Natural killer cell (primary cell): Measurements from ENCODE around the gene SORL1. TPM values are rescaled to one million over a fixed set of nuclear protein-coding genes. Genes with fewer than 3 reads are reported as not detected.

Experiments used
- ATAC-seq, 3 donors: fragments of 150-1000 bp in 2 of 3; fragments of 200-7000 bp in 1 of 3; cut with Tn5 transposase; 1 replicate in 1 of 3; 2 replicates in 2 of 3; pipeline ENCODE4 v1.10.0; 2021; ENCODE audit warnings: mild to moderate bottlenecking in 2 of 3, moderate library complexity in 2 of 3
- DNase-seq, 2 donors: peaks; one replicate each; pipeline versions ENCODE4 v3.0.0 to v3.0.0-alpha.2; 2013 to 2021; ENCODE audit warnings: mixed read lengths in 1 of 2
- H3K27ac ChIP-seq: one replicate; pipeline ENCODE4 v1.5.1; 2013; ENCODE audit warnings: mild to moderate bottlenecking, low read length
- H3K27me3 ChIP-seq: one replicate; pipeline ENCODE4 v1.6.1; 2013; ENCODE audit warnings: low read length; ENCODE audit not compliant: control insufficient read depth, insufficient read depth
- H3K36me3 ChIP-seq: one replicate; pipeline ENCODE4 v1.6.1; 2013; ENCODE audit warnings: low read length; ENCODE audit not compliant: control insufficient read depth, insufficient read depth
- H3K4me1 ChIP-seq: one replicate; pipeline ENCODE4 v1.6.1; 2013; ENCODE audit warnings: low read length; ENCODE audit not compliant: control insufficient read depth, insufficient read depth
- H3K4me3 ChIP-seq: one replicate; pipeline ENCODE4 v1.5.1; 2013; ENCODE audit warnings: low read length
- H3K9me3 ChIP-seq: one replicate; pipeline ENCODE4 v1.6.1; 2013; ENCODE audit warnings: low read length; ENCODE audit not compliant: control insufficient read depth, insufficient read depth
- H3K27ac Mint-ChIP-seq, 2 donors: one replicate each; pipeline ENCODE4 v1.8.0; 2022; ENCODE audit warnings: mild to moderate bottlenecking in 2 of 2, mixed read lengths in 2 of 2, moderate library complexity in 1 of 2
- H3K27me3 Mint-ChIP-seq, 2 donors: one replicate each; pipeline ENCODE4 v1.8.0; 2022; ENCODE audit warnings: low read depth in 2 of 2, mixed read lengths in 2 of 2
- H3K36me3 Mint-ChIP-seq: one replicate; pipeline ENCODE4 v1.8.0; 2022; ENCODE audit warnings: mixed read lengths
- H3K4me1 Mint-ChIP-seq, 2 donors: one replicate each; pipeline ENCODE4 v1.8.0; 2022; ENCODE audit warnings: mixed read lengths in 2 of 2
- H3K4me3 Mint-ChIP-seq: one replicate; pipeline ENCODE4 v1.8.0; 2022; ENCODE audit warnings: mild to moderate bottlenecking, moderate library complexity, mixed read lengths
- H3K9me3 Mint-ChIP-seq, 2 donors: one replicate each; pipeline ENCODE4 v1.8.0; 2022; ENCODE audit warnings: mixed read lengths in 2 of 2
- WGBS: methylation state at CpG from one replicate; pipeline ENCODE4 v1.1.7; 2013; ENCODE audit warnings: missing lambda C conversion rate; ENCODE audit not compliant: insufficient coverage; 5-methylcytosine and 5-hydroxymethylcytosine counted together
- intact Hi-C: fragments of 100-400 bp; cut with micrococcal nuclease; formaldehyde crosslinking; loops from one replicate; pipeline ENCODE4 v1.14.2; 2022
- total RNA-seq, 4 donors: library from RNA; stranded (reverse); fragments of 120-200 nt in 1 of 4; gene quantifications; one replicate each; pipeline versions ENCODE4 v1.2.3 to v1.2.4, GENCODE V29; 2013 to 2022
- TF ChIP-seq, protein P1 (sequence below): fragments of 200-600 bp; IDR thresholded peaks from one replicate; pipeline ENCODE4 v1.8.0; 2022; ENCODE audit warnings: antibody characterized with exemption

The SORL1 gene
- total RNA-seq, 3 donors from 2014 or later (not counting 1 experiment from before 2014, with no cell fraction given): 386 to 519 (median 456) TPM

- H3K4me1 Mint-ChIP-seq: peaks cover 64 to 93% of the 10 kb centered on the region in 2 donors
- H3K9me3 ChIP-seq: no peaks in the 10 kb centered on the region
- WGBS: 59% methylated on average over 5 of the region's 5 CpGs
- H3K4me3 Mint-ChIP-seq: peak overlapping the region; percentile 72
- TF ChIP-seq, protein P1, sequence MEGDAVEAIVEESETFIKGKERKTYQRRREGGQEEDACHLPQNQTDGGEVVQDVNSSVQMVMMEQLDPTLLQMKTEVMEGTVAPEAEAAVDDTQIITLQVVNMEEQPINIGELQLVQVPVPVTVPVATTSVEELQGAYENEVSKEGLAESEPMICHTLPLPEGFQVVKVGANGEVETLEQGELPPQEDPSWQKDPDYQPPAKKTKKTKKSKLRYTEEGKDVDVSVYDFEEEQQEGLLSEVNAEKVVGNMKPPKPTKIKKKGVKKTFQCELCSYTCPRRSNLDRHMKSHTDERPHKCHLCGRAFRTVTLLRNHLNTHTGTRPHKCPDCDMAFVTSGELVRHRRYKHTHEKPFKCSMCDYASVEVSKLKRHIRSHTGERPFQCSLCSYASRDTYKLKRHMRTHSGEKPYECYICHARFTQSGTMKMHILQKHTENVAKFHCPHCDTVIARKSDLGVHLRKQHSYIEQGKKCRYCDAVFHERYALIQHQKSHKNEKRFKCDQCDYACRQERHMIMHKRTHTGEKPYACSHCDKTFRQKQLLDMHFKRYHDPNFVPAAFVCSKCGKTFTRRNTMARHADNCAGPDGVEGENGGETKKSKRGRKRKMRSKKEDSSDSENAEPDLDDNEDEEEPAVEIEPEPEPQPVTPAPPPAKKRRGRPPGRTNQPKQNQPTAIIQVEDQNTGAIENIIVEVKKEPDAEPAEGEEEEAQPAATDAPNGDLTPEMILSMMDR: no peak
- peaks cover 30% of the 10 kb centered on the region for H3K36me3 ChIP-seq
- H3K27ac Mint-ChIP-seq: peak overlapping the region; percentile 98 to 99
- H3K27me3 Mint-ChIP-seq: no peaks in the 10 kb centered on the region
- H3K4me1 ChIP-seq: peaks cover 81% of the 10 kb centered on the region
- intact Hi-C loops: no loop called here
- no peaks in the 10 kb centered on the region for H3K9me3 Mint-ChIP-seq
- H3K36me3 Mint-ChIP-seq: no peaks in the 10 kb centered on the region
- ATAC-seq: peak in 1 of 3 donors; percentile 4
- peak overlapping the region; percentile 52 for H3K27ac ChIP-seq
- no peak overlapping the region for H3K4me3 ChIP-seq
- no peak for DNase-seq
- no peaks in the 10 kb centered on the region for H3K27me3 ChIP-seq
These were observed 24.4 kb downstream of the SORL1 start for GRCh38 chr11:121476379-121477032.

- Mint-ChIP-seq H3K27me3 (no peaks in the 10 kb centered on the region), H3K4me1 (peaks cover 63 to 91% of the 10 kb centered on the region in 2 donors), H3K4me3 (no peak overlapping the region), H3K27ac (peak overlapping the region; percentile 76 to 98), H3K9me3 (no peaks in the 10 kb centered on the region), H3K36me3 (no peaks in the 10 kb centered on the region)
- DNase-seq (no peak), ATAC-seq (no peak)
- no peak overlapping the region for H3K4me3 ChIP-seq
- intact Hi-C loops: no loop called here
- 97% methylated on average over 18 of the region's 18 CpGs for WGBS
- no peaks in the 10 kb centered on the region for H3K9me3 ChIP-seq
- H3K36me3 ChIP-seq: peaks cover 29% of the 10 kb centered on the region
- H3K4me1 ChIP-seq: peaks cover 81% of the 10 kb centered on the region
- H3K27ac ChIP-seq: no peak overlapping the region
- TF ChIP-seq, protein P1: no peak
- no peaks in the 10 kb centered on the region for H3K27me3 ChIP-seq
These were observed 26.2 kb downstream of the SORL1 start for GRCh38 chr11:121478226-121478894.

- no peaks in the 10 kb centered on the region for H3K9me3 Mint-ChIP-seq
- no peak for DNase-seq
- WGBS: 73% methylated on average over 25 of the region's 25 CpGs
- peak overlapping the region; percentile 76 for H3K27ac Mint-ChIP-seq
- H3K36me3 Mint-ChIP-seq: no peaks in the 10 kb centered on the region
- Histone ChIP-seq H3K4me1 (peaks cover 81% of the 10 kb centered on the region), H3K4me3 (no peak overlapping the region), H3K27ac (no peak overlapping the region), H3K27me3 (no peaks in the 10 kb centered on the region), H3K36me3 (peaks cover 26% of the 10 kb centered on the region), H3K9me3 (no peaks in the 10 kb centered on the region)
- intact Hi-C loops: no loop called here
- H3K27me3 Mint-ChIP-seq: no peaks in the 10 kb centered on the region
- H3K4me3 Mint-ChIP-seq: no peak overlapping the region
- no peak for ATAC-seq
- TF ChIP-seq, protein P1: no peak
- H3K4me1 Mint-ChIP-seq: peaks cover 65 to 91% of the 10 kb centered on the region in 2 donors
These were observed 27.0 kb downstream of the SORL1 start for GRCh38 chr11:121478895-121479697.
